Kidney (tissue), 14 donors: Measurements from ENCODE around the gene CPVL. TPM values are rescaled to one million over a fixed set of nuclear protein-coding genes. Genes with fewer than 3 reads are reported as not detected.

Source experiments
- DNase-seq, 5 donors: peaks; one replicate each; pipeline ENCODE4 v3.0.0-alpha.2; 2013 to 2020
- FAIRE-seq: peaks from 2 replicates; lab custom pipeline; 2012; peaks lifted over from hg19 to GRCh38; lab: Jason Lieb, UNC
- H3K27ac ChIP-seq, 2 donors: one replicate each; pipeline ENCODE4 v1.7.0; 2013; ENCODE audit warnings: low read depth in 2 of 2, low read length in 2 of 2, inconsistent platforms in 1 of 2
- H3K27me3 ChIP-seq: one replicate; pipeline ENCODE4 v1.7.1; 2013; ENCODE audit warnings: low read length, inconsistent platforms; ENCODE audit not compliant: control insufficient read depth, insufficient read depth
- H3K36me3 ChIP-seq, 3 donors: one replicate each; pipeline versions ENCODE4 v1.7.0 to v1.7.1; 2013; ENCODE audit warnings: low read length in 3 of 3, control low read depth in 1 of 3, inconsistent platforms in 1 of 3; ENCODE audit not compliant: insufficient read depth in 3 of 3, control insufficient read depth in 2 of 3
- H3K4me1 ChIP-seq, 3 donors: one replicate each; pipeline versions ENCODE4 v1.7.0 to v1.7.1; 2013; ENCODE audit warnings: low read length in 3 of 3, inconsistent platforms in 1 of 3, low read depth in 1 of 3; ENCODE audit not compliant: control insufficient read depth in 2 of 3, insufficient read depth in 2 of 3
- H3K4me3 ChIP-seq, 3 donors: one replicate each; pipeline versions ENCODE4 v1.7.0 to v1.8.1; 2013; ENCODE audit warnings: low read length in 3 of 3, control low read depth in 1 of 3, inconsistent platforms in 1 of 3
- H3K9ac ChIP-seq, 3 donors: one replicate each; pipeline versions ENCODE4 v1.7.0 to v1.7.1; 2013; ENCODE audit warnings: low read length in 3 of 3, control low read depth in 1 of 3, inconsistent platforms in 1 of 3
- H3K9me3 ChIP-seq, 3 donors: one replicate each; pipeline versions ENCODE4 v1.7.0 to v1.7.1; 2013; ENCODE audit warnings: low read length in 3 of 3, control low read depth in 1 of 3, inconsistent platforms in 1 of 3; ENCODE audit not compliant: control insufficient read depth in 2 of 3, insufficient read depth in 1 of 3
- CTCF ChIP-seq: IDR thresholded peaks from 3 replicates; pipeline ENCODE4 v1.5.1; 2012; ENCODE audit warnings: mild to moderate bottlenecking, moderate library complexity, borderline replicate concordance; ENCODE audit not compliant: insufficient read depth; ENCODE audit errors: extremely low read depth
- intact Hi-C: fragments of 100-400 bp; cut with DNase I; formaldehyde crosslinking; loops from one replicate; pipeline ENCODE4 v1.11.1; 2022
- polyA plus RNA-seq: library from polyadenylated mRNA; stranded (reverse); fragments of 350-450 nt; fragmentation: Illumina TruSeq; extraction: RNeasy Lipid Tissue Mini Kit (QIAGEN cat#74804); gene quantifications from one replicate; pipeline ENCODE4 v1.2.3, GENCODE V29; 2014; ENCODE audit warnings: low read depth, low replicate concordance; ENCODE audit not compliant: insufficient read depth
- total RNA-seq: library from RNA; stranded (reverse); fragmentation: NEBNext Ultra II Directional; extraction: Animal tissue kit (Norgen Biotek cat#: 25700); gene quantifications from one replicate; pipeline ENCODE4 v1.2.1, GENCODE V29; 2021
- donor health status: control.
- donor health status: control.
- donor health status: control.
- donor health status: control.
- donor health status: control.
- donor health status: DM: yes; HTN: yes; CAD: no.
- donor health status: Normal renal cell carcinoma (clear cell type).

CPVL gene
- total and polyA plus RNA-seq, 2 donors from 2014 or later = 104 to 133 TPM

DNA sequence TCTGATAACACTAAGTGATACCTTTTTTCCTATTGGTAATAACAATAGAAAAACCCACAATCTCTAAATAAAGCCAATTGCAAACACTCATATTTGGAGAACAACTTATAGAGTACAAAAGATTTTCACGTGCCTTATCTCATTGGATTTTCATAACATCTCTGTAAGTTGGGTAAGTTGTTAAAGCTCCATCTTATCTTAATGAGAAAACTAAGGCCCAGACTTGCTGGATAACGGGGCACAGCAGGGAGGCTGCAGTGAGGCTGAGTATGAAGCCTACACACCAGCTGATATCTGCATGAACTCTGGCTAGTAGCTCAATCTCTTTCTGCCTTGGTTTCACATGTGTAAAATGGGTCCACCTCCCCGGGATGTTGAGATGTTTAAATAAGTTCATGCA, 26.8 kb downstream of the CPVL start:
- Histone ChIP-seq H3K9ac (no peak overlapping the region), H3K36me3 (no peaks in the 10 kb centered on the region), H3K4me1 (peaks cover 0 to 10% (median 6%) of the 10 kb centered on the region in 3 donors), H3K27ac (no peak overlapping the region), H3K9me3 (no peaks in the 10 kb centered on the region), H3K27me3 (no peaks in the 10 kb centered on the region), H3K4me3 (no peak overlapping the region)
- intact Hi-C loops = no loop called here
- TF ChIP-seq CTCF = no peak
- FAIRE-seq (no peak), DNase-seq (no peak)

GRCh38 chr7:29116361-29117200, 29.8 kb downstream of the CPVL start:
- Histone ChIP-seq H3K4me3 (no peak overlapping the region), H3K36me3 (no peaks in the 10 kb centered on the region), H3K9ac (no peak overlapping the region), H3K27me3 (no peaks in the 10 kb centered on the region), H3K9me3 (no peaks in the 10 kb centered on the region), H3K4me1 (peaks cover 0 to 5% (median 0%) of the 10 kb centered on the region in 3 donors), H3K27ac (no peak overlapping the region)
- TF ChIP-seq CTCF = no peak
- FAIRE-seq (no peak), DNase-seq (peak in 1 of 5 donors; percentile 58)
- intact Hi-C loops = no loop called here

- no peak for DNase-seq
- TF ChIP-seq CTCF = no peak
- H3K4me3 ChIP-seq = no peak overlapping the region
- intact Hi-C loops = no loop called here
- no peaks in the 10 kb centered on the region for H3K9me3 ChIP-seq
- no peaks in the 10 kb centered on the region for H3K36me3 ChIP-seq
- H3K4me1 ChIP-seq = peaks cover 0 to 5% (median 0%) of the 10 kb centered on the region in 3 donors
- no peaks in the 10 kb centered on the region for H3K27me3 ChIP-seq
- no peak overlapping the region for H3K9ac ChIP-seq
- H3K27ac ChIP-seq = no peak overlapping the region
- FAIRE-seq = no peak
Observed at GRCh38 chr7:29115753-29116152, 30.6 kb downstream of the CPVL start.
